Tibial artery (tissue), 4 donors: ENCODE results near the gene UAP1L1.

Experiments used
- DNase-seq, 2 donors: peaks; one replicate each; pipeline ENCODE4 v3.0.0-alpha.2; 2019
- H3K27ac ChIP-seq, 2 donors: fragments of 200-600 bp; sonication (generic) in 1 of 2; 1 replicate in 1 of 2; 2 replicates in 1 of 2; pipeline ENCODE4 v1.5.1; 2018 to 2019; ENCODE audit warnings: mild to moderate bottlenecking in 1 of 2
- H3K27me3 ChIP-seq, 2 donors: fragments of 200-600 bp; sonication (generic) in 1 of 2; one replicate each; pipeline versions ENCODE4 v1.5.1 to v1.6.0; 2016 to 2019
- H3K36me3 ChIP-seq, 3 donors: fragments of 200-600 bp; sonication (generic) in 2 of 3; one replicate each; pipeline ENCODE4 v1.5.1; 2016 to 2019; ENCODE audit warnings: mild to moderate bottlenecking in 2 of 3
- H3K4me1 ChIP-seq, 4 donors: fragments of 200-600 bp; sonication (generic) in 2 of 4; 1 replicate in 3 of 4; 2 replicates in 1 of 4; pipeline ENCODE4 v1.5.1; 2016 to 2019
- H3K4me3 ChIP-seq, 2 donors: fragments of 200-600 bp; sonication (generic) in 1 of 2; 1 replicate in 1 of 2; 2 replicates in 1 of 2; pipeline ENCODE4 v1.5.1; 2018 to 2019; ENCODE audit warnings: mild to moderate bottlenecking in 2 of 2
- H3K9me3 ChIP-seq, 3 donors: fragments of 200-600 bp; sonication (generic) in 1 of 3; one replicate each; pipeline ENCODE4 v1.5.1; 2016 to 2019
- intact Hi-C: fragments of 100-400 bp; cut with DNase I; formaldehyde crosslinking; loops from one replicate; pipeline ENCODE4 v1.15.0; 2023; ENCODE audit warnings: low total_unique reads
- TF ChIP-seq, protein P1 (sequence below), 2 experiments: fragments of 200-600 bp in 1 of 2; fragments of 450-650 bp in 1 of 2; IDR thresholded peaks; one replicate each; pipeline ENCODE4 v1.5.1; 2017 to 2019; ENCODE audit warnings: antibody characterized with exemption in 2 of 2, mild to moderate bottlenecking in 1 of 2, moderate library complexity in 1 of 2

UAP1L1 gene, protein sequence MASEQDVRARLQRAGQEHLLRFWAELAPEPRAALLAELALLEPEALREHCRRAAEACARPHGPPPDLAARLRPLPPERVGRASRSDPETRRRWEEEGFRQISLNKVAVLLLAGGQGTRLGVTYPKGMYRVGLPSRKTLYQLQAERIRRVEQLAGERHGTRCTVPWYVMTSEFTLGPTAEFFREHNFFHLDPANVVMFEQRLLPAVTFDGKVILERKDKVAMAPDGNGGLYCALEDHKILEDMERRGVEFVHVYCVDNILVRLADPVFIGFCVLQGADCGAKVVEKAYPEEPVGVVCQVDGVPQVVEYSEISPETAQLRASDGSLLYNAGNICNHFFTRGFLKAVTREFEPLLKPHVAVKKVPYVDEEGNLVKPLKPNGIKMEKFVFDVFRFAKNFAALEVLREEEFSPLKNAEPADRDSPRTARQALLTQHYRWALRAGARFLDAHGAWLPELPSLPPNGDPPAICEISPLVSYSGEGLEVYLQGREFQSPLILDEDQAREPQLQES

DNA sequence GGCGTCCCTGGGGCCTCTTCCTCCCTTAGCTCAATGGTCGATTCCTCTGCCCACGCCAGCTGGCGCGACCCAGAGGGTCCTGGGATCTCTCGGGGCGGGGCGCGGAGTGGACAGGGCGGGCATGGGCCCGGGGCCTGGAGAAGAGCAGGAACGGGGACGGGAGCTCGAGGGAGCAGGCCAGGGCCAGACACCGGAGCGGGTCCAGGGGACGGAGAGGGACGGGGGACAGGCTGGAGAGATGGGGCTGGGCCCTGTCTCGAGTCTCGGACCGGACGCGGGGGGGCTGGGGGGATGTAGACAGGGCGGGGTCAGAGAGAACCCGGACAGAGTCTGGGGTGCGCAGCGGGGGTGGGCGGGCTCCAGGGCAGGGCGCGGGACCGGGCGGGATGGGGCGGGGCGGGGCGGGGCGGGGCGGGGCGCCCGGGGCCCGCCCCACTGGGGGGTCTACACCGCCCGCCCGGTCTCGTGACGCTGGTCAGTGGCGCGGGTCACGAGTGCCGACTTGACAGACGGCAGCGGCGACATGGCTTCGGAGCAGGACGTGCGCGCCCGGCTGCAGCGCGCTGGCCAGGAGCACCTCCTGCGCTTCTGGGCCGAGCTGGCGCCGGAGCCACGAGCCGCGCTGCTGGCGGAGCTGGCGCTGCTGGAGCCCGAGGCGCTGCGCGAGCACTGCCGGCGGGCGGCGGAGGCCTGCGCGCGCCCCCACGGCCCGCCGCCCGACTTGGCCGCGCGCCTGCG lies at the start of gene UAP1L1:
Gene UAP1L1, plus strand, starts transcription at position 508 of the 738 bp plus-strand sequence. Its CDS starts 16 bp downstream, at position 524.
- peaks cover 4 to 30% (median 22%) of the 10 kb centered on the region in 4 donors for H3K4me1 ChIP-seq
- H3K27me3 ChIP-seq = peaks cover 0 to 31% of the 10 kb centered on the region in 2 donors
- DNase-seq = peak; percentile 87 to 88
- TF ChIP-seq, protein P1, sequence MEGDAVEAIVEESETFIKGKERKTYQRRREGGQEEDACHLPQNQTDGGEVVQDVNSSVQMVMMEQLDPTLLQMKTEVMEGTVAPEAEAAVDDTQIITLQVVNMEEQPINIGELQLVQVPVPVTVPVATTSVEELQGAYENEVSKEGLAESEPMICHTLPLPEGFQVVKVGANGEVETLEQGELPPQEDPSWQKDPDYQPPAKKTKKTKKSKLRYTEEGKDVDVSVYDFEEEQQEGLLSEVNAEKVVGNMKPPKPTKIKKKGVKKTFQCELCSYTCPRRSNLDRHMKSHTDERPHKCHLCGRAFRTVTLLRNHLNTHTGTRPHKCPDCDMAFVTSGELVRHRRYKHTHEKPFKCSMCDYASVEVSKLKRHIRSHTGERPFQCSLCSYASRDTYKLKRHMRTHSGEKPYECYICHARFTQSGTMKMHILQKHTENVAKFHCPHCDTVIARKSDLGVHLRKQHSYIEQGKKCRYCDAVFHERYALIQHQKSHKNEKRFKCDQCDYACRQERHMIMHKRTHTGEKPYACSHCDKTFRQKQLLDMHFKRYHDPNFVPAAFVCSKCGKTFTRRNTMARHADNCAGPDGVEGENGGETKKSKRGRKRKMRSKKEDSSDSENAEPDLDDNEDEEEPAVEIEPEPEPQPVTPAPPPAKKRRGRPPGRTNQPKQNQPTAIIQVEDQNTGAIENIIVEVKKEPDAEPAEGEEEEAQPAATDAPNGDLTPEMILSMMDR (IDR thresholded peaks at IDR 0.05) = no peak
- peaks cover 0 to 32% (median 28%) of the 10 kb centered on the region in 3 donors for H3K36me3 ChIP-seq
- peak within 1 kb of the TSS; percentile 52 to 63 for H3K27ac ChIP-seq
- H3K4me3 ChIP-seq = peak within 1 kb of the TSS; percentile 54 to 65
- intact Hi-C loops = loop anchor here (5.0 kb wide), 1 partner anchor 35 kb away; no protein-coding TSS in a partner anchor
- H3K9me3 ChIP-seq = no peaks in the 10 kb centered on the region

DNA sequence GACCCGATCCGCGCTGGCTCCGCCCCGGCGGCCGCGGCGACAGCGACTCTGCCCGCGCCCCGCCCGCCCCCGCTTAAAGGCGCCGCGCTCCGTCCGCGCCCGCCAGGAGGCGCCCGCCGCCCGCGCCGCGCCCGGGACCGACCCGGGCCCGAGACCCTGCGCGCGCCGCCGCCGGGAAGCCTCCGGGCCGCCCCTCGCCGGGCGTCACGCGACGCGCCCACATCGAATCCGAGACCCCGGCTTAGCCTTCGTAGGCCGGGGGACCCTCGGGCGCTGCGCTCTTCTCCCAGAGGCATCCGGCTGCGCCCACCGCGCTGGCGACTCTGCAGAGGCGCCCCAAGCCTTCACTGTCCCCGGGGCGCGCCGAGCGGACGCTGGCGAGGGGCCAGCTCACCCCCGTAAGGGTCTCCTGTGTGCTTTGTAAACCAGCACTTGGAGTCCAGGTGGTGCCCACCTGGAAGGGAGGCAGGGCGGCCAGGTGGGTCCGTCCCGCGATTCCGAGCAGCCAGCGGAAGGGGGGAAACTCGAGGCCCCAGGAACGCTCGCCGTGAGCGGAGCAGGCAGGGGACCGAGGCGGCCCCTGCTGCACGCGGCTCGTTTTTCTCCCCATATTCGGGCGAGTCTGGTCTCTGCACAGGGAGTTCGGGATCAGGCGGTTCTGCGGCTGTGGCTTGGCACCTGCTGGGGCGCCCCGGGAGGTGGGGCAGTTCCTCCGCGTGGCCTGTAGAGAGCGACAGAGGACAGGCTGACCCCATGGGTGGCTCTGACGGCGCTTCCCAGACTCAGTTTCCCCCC lies 48.9 kb upstream of the UAP1L1 start:
- peak overlapping the region; percentile 57 to 60 for H3K4me3 ChIP-seq
- H3K27me3 ChIP-seq = no peaks in the 10 kb centered on the region
- TF ChIP-seq, protein P1 (IDR thresholded peaks at IDR 0.05) = peak; percentile 16 to 59
- peak overlapping the region; percentile 46 to 73 for H3K27ac ChIP-seq
- intact Hi-C loops = loop anchor here (5.0 kb wide), 2 partner anchors 76 to 186 kb away; partner anchors contain the start of genes AJM1 and LCN12
- peaks cover 0 to 38% (median 28%) of the 10 kb centered on the region in 4 donors for H3K4me1 ChIP-seq
- H3K36me3 ChIP-seq = no peaks in the 10 kb centered on the region
- no peaks in the 10 kb centered on the region for H3K9me3 ChIP-seq
- peak; percentile 47 to 79 for DNase-seq

DNA sequence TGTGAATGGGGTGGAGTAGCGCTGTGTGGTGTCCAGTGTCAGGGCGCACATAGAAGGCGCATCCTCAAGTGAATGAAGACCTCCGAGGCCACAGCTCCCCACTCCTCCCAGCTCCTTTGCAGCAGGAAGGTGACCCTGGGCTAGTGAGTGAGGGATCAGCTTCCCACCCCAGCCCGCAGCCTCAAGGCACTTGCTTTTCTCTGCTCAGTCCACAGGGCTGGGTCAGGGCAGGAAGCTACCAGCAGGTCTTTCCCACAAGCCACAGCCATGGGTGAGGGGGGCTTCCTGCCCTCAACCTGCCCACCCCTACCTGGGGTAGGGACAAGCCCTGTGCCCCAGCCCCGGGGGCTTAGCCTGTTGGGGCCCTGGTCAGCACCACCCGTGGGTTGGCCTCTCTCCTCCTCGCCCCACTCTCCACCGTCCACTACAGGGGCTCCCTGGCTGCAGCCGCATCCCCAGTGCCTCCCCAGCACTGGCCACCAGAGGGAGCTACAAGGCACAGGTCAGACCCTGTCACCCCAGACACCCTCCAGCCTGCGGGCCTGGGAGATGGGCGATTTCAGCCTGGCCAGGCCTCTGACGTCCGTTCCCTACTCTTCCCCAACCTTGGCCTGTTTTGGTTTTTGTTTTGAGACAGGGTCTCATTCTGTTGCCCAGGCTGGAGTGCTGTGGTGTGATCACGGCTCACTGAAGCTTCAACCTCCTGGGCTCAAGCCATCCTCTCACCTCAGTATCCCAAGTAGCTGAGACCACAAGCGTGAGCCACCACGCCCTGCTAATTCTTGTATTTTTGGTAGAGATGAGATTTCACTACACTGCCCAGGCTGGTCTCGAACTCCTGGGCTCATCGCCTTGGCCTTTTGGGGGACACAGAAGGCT lies 48.0 kb upstream of the UAP1L1 start:
- TF ChIP-seq, protein P1 (IDR thresholded peaks at IDR 0.05) = peak; percentile 75 to 85
- no peaks in the 10 kb centered on the region for H3K36me3 ChIP-seq
- peaks cover 0 to under 1% of the 10 kb centered on the region in 2 donors for H3K27me3 ChIP-seq
- H3K9me3 ChIP-seq = no peaks in the 10 kb centered on the region
- H3K4me3 ChIP-seq = peak overlapping the region; percentile 57 to 60
- intact Hi-C loops = loop anchor here (5.0 kb wide), 2 partner anchors 77 to 187 kb away; partner anchors contain the start of genes AJM1 and LCN12
- DNase-seq = peak; percentile 68 to 82
- peaks cover 0 to 38% (median 28%) of the 10 kb centered on the region in 4 donors for H3K4me1 ChIP-seq
- no peak overlapping the region for H3K27ac ChIP-seq

DNA sequence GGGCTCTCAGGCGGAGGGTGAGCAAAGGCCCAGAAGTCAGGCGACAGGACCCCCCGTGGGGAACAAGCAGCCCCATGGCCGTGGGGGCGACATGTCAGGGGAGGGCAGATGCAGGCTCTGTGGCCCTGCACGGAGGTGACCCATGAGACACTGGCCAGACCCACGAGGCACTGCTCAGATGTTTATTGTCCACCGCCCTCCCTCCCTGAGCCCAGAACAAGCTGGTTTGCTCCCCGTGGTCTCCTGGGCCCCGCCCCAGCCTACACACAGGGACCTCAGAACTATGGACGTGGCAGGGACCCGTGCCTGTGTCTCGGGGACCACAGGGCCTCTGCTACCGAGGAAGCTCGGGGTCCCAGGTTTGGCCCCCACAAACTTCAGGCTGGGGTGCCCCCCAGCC lies 47.3 kb upstream of the UAP1L1 start:
- DNase-seq = no peak
- TF ChIP-seq, protein P1 (IDR thresholded peaks at IDR 0.05) = no peak
- Histone ChIP-seq H3K27me3 (peaks cover 0 to 8% of the 10 kb centered on the region in 2 donors), H3K4me1 (peaks cover 0 to 45% (median 31%) of the 10 kb centered on the region in 4 donors), H3K27ac (no peak overlapping the region), H3K9me3 (no peaks in the 10 kb centered on the region), H3K4me3 (no peak overlapping the region), H3K36me3 (no peaks in the 10 kb centered on the region)
- intact Hi-C loops = no loop called here
